ENCODE measurements around the gene KCNG2.

KCNG2 gene

DNA sequence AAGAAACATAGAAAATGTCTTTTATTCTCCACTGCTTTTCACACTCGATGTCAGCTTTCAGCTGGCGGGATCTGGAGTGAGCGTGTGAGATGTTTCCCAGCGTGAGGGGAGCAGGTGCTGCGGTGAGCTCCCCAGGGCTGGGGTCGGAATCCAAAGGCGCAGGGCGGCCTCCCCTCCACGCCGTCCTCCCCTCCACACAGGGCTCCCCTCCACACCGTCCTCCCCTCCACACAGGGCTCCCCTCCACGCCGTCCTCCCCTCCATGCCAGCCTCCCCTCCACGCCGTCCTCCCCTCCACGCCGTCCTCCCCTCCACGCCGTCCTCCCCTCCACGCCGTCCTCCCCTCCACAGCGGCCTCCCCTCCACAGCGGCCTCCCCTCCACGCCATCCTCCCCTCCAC lies 26.9 kb upstream of the KCNG2 start:
- TF ChIP-seq, protein P1, sequence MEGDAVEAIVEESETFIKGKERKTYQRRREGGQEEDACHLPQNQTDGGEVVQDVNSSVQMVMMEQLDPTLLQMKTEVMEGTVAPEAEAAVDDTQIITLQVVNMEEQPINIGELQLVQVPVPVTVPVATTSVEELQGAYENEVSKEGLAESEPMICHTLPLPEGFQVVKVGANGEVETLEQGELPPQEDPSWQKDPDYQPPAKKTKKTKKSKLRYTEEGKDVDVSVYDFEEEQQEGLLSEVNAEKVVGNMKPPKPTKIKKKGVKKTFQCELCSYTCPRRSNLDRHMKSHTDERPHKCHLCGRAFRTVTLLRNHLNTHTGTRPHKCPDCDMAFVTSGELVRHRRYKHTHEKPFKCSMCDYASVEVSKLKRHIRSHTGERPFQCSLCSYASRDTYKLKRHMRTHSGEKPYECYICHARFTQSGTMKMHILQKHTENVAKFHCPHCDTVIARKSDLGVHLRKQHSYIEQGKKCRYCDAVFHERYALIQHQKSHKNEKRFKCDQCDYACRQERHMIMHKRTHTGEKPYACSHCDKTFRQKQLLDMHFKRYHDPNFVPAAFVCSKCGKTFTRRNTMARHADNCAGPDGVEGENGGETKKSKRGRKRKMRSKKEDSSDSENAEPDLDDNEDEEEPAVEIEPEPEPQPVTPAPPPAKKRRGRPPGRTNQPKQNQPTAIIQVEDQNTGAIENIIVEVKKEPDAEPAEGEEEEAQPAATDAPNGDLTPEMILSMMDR (conservative IDR thresholded peaks at IDR 0.05) = no peak
- TF ChIP-seq ZFX (IDR thresholded peaks at IDR 0.05) = no peak
- H3K27ac ChIP-seq = no peak overlapping the region

DNA sequence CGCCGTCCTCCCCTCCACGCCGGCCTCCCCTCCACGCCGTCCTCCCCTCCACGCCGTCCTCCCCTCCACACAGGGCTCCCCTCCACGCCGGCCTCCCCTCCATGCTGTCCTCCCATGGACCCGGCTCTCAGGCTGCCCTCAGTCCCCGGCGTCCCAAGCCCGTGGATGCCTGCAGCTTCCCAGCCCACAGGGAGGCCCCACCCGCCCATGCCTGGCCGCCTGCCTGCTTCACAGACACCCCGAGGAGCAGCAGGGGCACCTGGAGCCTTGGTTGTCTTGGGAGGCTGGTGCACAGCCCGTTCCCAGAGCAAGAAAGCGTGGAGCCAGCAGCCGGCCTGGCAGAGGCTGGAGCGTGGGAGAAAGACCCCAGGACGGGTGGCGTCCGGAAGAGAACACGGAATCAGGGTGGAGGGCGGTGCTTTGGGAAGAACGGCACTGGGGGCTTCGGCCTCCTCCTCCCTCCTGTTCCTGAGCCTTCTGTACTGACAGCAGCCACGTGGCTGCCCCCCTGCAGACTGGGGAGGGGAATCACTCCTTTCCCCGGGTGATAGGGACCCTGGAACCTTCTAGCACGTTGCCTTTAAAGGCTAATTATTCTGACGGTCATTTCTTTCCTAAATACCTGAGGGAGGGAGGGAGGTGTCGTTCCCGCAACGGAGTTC lies 26.2 kb upstream of the KCNG2 start:
- no peak for TF ChIP-seq ZFX (IDR thresholded peaks at IDR 0.05)
- TF ChIP-seq, protein P1 (conservative IDR thresholded peaks at IDR 0.05) = no peak
- H3K27ac ChIP-seq = no peak overlapping the region

DNA sequence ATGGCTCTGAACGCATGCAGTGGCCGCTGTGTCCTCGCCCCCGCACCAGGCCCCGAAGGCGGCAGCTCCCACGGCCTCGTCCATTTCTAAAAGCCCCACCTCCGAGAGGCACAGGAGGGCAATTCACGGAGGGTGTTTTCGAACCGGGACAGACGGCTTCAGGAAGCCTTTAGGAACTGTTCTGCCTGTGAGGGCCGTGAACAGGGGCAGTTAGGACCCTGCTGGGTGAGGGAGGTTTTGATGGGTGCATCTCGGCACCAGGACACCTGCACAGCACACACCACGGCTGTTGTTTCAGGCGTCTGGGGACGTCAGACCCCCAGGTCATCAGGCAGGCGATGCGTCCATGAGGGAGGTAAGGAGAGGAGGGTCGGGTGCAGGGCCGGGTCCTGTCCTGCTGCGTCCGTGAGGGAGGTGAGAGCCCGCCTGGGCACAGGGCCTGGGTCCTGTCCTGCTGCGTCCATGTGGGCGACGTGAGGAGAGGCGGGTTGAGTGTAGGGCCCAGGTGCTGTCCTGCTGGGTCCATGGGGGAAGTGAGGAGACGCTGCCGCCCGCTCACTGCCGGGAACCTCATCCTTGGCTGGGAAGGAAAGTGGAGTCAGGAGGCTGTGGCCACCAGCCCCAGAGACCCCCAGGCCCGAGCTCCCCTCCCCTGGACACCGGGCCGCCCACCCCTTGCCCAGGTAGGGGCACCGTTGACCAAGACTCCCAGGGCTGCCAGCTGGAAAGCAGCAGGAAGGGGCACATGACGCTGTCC lies 25.5 kb upstream of the KCNG2 start:
- TF ChIP-seq, protein P1 (conservative IDR thresholded peaks at IDR 0.05) = no peak
- no peak for TF ChIP-seq ZFX (IDR thresholded peaks at IDR 0.05)
- no peak overlapping the region for H3K27ac ChIP-seq

DNA sequence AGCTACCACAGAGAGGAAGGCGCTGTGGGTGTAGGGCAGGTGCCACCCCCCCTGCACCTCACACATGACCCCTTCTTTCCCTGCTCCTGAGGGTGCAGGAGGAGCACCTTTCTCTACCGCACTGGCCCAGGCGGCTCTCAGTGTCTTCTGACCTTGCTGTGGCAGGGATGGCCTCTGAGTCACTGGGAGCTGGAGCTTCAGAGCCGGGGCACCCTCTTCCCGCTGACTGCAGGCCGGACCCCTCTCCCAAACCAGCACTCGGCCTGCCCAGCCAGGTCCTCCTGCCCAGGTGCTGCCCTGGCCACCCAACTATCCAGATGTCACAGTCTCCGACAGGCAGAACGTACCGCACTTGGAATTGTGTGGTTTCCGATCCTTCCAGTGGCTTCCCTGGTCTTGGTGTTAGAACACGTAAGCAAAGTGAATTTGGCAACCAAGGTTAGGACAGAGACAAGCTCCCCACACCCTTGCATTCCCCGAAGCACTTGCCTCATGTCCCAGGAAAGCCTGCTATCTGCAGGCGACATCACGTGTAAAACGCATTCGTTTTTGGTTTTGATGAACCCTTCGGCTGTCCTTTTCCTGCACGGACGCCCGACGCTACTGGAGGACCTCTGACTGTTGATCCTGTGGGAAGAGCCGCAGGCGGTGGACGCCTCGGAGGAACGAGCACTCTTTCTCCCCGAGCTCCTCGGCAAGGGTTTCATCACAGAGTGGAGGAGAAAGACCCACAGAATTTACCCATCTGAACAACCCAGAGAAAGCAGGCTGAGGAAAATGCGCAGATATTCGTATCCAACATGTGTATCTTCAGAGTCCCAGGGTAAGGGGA lies 24.7 kb upstream of the KCNG2 start:
- no peak overlapping the region for H3K27ac ChIP-seq
- TF ChIP-seq, protein P1 (conservative IDR thresholded peaks at IDR 0.05) = no peak
- TF ChIP-seq ZFX (IDR thresholded peaks at IDR 0.05) = no peak

DNA sequence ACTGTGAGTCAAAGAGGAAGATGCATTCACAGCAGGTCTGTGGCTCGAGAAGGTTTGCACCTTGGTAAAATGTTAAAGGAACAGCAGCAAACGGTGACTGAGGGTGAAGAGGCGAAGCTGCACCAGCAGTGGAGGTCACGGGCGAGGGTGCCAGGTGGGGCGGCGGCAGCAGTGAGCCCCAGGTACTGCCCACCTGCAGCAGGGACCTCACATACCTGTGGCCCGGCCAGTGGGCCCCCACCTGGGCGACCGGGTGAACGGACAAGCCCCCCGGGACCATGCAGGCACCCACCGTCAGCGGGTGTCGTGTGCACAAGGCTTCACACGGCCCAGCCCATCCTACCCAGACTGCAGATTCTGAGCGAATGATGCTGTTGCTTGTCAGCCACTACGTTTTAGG lies 23.6 kb upstream of the KCNG2 start:
- TF ChIP-seq, protein P1 (conservative IDR thresholded peaks at IDR 0.05) = no peak
- TF ChIP-seq ZFX (IDR thresholded peaks at IDR 0.05) = no peak
- no peak overlapping the region for H3K27ac ChIP-seq

DNA sequence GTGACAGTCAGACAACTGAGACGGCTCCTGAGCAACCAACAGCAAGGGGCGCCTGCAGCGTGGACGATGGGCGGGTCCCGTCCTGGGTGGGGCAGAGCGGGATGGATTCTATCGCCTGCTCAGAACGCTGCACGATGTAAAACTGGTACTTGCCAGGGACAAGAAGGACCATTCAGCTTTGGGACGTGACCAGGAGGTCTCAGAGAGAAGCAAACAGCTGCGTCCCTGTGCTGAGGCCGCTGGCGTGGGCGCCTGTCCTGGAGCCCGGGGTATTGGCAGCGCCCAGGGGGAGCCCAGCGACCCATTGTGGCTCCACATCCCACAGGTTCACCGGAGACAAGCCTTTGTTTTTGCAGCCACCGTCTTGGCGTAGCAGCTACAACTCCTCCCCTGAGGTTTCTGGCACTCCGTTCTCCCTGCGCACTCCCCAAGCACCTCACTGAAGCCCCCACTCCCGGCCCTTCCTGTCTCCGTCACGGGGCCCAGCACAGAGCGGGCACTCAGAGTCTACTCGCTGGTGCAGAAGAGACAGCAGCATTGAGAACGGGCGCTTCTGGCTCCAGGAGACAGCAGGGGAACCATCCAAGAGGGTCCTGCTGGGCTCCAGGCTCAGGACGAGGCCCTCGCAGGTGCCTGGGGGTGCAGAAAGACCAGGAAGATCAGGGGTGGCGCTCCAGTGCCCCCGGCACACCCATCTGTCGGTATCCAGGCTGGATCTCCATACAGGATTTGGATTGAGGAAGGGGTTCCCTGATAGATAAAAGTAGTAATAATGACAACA lies 22.1 kb upstream of the KCNG2 start:
- H3K27ac ChIP-seq = no peak overlapping the region
- TF ChIP-seq, protein P1 (conservative IDR thresholded peaks at IDR 0.05) = no peak
- TF ChIP-seq ZFX (IDR thresholded peaks at IDR 0.05) = no peak
